SK-N-SH treated with all-trans-retinoic acid at 6 μM for 48 hours (cell line): Measurements from ENCODE around the gene HLF.

Source experiments
- ATAC-seq: fragments of 200-7000 bp; cut with Tn5 transposase; 3 replicates; pipeline ENCODE4 v1.9.1; 2020; ENCODE audit warnings: mild to moderate bottlenecking, moderate library complexity
- ARNTL ChIP-seq: fragments of 450-650 bp; formaldehyde crosslinking; IDR thresholded peaks from 2 replicates; pipeline ENCODE4 v1.5.0; 2020; ENCODE audit warnings: low read depth, mild to moderate bottlenecking, moderate library complexity, borderline replicate concordance
- BACH2 ChIP-seq: fragments of 250-450 bp; sonication (Bioruptor Pico); IDR thresholded peaks from 2 replicates; pipeline ENCODE4 v1.9.0; 2021; ENCODE audit warnings: mild to moderate bottlenecking, borderline replicate concordance
- CREB5 ChIP-seq: fragments of 250-450 bp; sonication (Bioruptor Pico); IDR thresholded peaks from 2 replicates; pipeline ENCODE4 v1.5.1; 2020; ENCODE audit warnings: low read depth, mild to moderate bottlenecking, moderate library complexity
- CSDC2 ChIP-seq: fragments of 250-450 bp; sonication (Bioruptor Pico); IDR thresholded peaks from 2 replicates; pipeline ENCODE4 v1.5.0; 2020; ENCODE audit warnings: mild to moderate bottlenecking, moderate library complexity
- ESRRG ChIP-seq: fragments of 250-450 bp; sonication (Bioruptor Pico); IDR thresholded peaks from 2 replicates; pipeline ENCODE4 v1.6.1; 2021; ENCODE audit warnings: mild to moderate bottlenecking
- ISL1 ChIP-seq: fragments of 250-450 bp; sonication (Bioruptor Pico); IDR thresholded peaks from 2 replicates; pipeline ENCODE4 v2.1.2; 2022; ENCODE audit warnings: mild to moderate bottlenecking, moderate library complexity
- OSR1 ChIP-seq: fragments of 250-450 bp; sonication (Bioruptor Pico); IDR thresholded peaks from 2 replicates; pipeline ENCODE4 v1.8.0; 2022; ENCODE audit warnings: moderate library complexity, mild to moderate bottlenecking, inconsistent platforms
- PPARA ChIP-seq: fragments of 250-450 bp; sonication (Bioruptor Pico); IDR thresholded peaks from 2 replicates; pipeline ENCODE4 v1.5.0; 2020; ENCODE audit warnings: mild to moderate bottlenecking, borderline replicate concordance
- RARB ChIP-seq: fragments of 250-450 bp; sonication (Bioruptor Pico); IDR thresholded peaks from 2 replicates; pipeline ENCODE4 v1.8.0; 2021; ENCODE audit warnings: mild to moderate bottlenecking, moderate library complexity
- SNAI2 ChIP-seq: fragments of 250-450 bp; sonication (Bioruptor Pico); IDR thresholded peaks from 2 replicates; pipeline ENCODE4 v1.5.0; 2020; ENCODE audit warnings: mild to moderate bottlenecking, moderate library complexity
- TCF4 ChIP-seq: fragments of 250-450 bp; sonication (Bioruptor Pico); IDR thresholded peaks from 2 replicates; pipeline ENCODE4 v1.8.0; 2021; ENCODE audit warnings: mild to moderate bottlenecking, moderate library complexity, borderline replicate concordance
- TOX ChIP-seq: fragments of 250-450 bp; sonication (Bioruptor Pico); IDR thresholded peaks from 2 replicates; pipeline ENCODE4 v1.8.0; 2021; ENCODE audit warnings: mild to moderate bottlenecking, moderate library complexity, borderline replicate concordance
- ZC3H10 ChIP-seq: fragments of 250-450 bp; sonication (Bioruptor Pico); IDR thresholded peaks from 2 replicates; pipeline ENCODE4 v1.5.1; 2021; ENCODE audit warnings: mild to moderate bottlenecking, moderate library complexity
- ZFP3 ChIP-seq: fragments of 250-450 bp; sonication (Bioruptor Pico); IDR thresholded peaks from 2 replicates; pipeline ENCODE4 v1.5.0; 2020; ENCODE audit warnings: mild to moderate bottlenecking, moderate library complexity
- ZFP30 ChIP-seq: fragments of 450-650 bp; formaldehyde crosslinking; IDR thresholded peaks from 2 replicates; pipeline ENCODE4 v1.5.0; 2022; ENCODE audit warnings: mild to moderate bottlenecking, moderate library complexity
- ZNF565 ChIP-seq: fragments of 450-650 bp; formaldehyde crosslinking; conservative IDR thresholded peaks from 2 replicates; pipeline ENCODE4 v1.5.0; 2020; ENCODE audit warnings: low read depth, mild to moderate bottlenecking, moderate library complexity
- ZNF70 ChIP-seq: fragments of 450-650 bp; formaldehyde crosslinking; IDR thresholded peaks from 2 replicates; pipeline ENCODE4 v1.5.0; 2020; ENCODE audit warnings: mild to moderate bottlenecking, moderate library complexity
- ZNF8 ChIP-seq: fragments of 450-650 bp; formaldehyde crosslinking; IDR thresholded peaks from 2 replicates; pipeline ENCODE4 v1.5.0; 2020; ENCODE audit warnings: mild to moderate bottlenecking, moderate library complexity
- TF ChIP-seq, protein P1 (sequence below): fragments of 250-450 bp; sonication (Bioruptor Pico); IDR thresholded peaks from 2 replicates; pipeline ENCODE4 v1.8.0; 2021; ENCODE audit warnings: low read depth, mild to moderate bottlenecking, moderate library complexity, borderline replicate concordance
- TF ChIP-seq, protein P2 (sequence below): fragments of 250-450 bp; sonication (Bioruptor Pico); IDR thresholded peaks from 2 replicates; pipeline ENCODE4 v1.8.0; 2020; ENCODE audit warnings: mild to moderate bottlenecking, moderate library complexity, borderline replicate concordance
- TF ChIP-seq, protein P3 (sequence below): fragments of 250-450 bp; sonication (Bioruptor Pico); IDR thresholded peaks from 2 replicates; pipeline ENCODE4 v1.5.1; 2021; ENCODE audit warnings: mild to moderate bottlenecking, moderate library complexity

Gene HLF

DNA sequence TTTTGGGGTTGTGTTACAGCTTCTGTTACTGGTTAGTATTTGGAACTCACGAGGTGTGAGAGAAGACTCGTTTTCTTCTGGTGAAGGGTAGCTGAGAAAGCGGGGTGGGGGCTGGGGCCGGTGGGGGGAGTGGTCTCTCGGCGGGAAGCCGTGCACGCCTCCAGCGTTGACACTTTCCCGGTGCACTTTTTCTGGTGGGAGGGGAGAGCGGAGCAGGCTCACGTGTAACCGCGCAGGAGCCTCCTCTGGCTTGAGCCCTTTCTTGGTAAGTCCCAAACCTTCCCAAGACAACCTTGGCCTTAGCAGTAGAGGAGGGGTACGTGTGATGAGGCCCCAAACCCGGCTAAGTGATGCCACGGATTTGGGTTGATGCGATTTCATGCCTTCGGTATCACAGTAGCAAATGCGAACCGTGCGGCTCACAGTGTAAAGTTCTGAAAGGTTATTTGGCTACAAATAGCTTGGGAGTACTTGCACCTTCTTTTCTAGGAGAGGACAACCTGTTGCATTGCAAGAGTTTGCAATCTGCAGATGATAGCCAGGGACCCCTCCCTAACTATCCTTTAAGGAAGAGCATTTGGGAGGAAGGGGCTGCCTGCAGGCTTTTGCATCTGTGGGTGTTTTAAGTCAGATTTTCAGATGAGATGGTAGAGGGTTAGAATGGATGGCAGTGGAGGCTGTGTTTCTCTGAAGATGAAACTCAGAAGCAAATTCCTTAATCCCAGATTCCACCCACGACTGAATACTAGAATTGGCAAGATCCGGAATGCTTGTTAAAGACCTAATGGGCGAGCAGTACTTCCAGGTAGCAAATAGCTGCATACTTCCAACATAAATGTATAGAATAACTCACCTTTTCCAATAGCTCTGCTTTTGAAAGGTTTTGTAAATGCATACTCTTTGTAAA is 1.5 kb downstream of the HLF start:
- no peak for ATAC-seq
- TF ChIP-seq, protein P1, sequence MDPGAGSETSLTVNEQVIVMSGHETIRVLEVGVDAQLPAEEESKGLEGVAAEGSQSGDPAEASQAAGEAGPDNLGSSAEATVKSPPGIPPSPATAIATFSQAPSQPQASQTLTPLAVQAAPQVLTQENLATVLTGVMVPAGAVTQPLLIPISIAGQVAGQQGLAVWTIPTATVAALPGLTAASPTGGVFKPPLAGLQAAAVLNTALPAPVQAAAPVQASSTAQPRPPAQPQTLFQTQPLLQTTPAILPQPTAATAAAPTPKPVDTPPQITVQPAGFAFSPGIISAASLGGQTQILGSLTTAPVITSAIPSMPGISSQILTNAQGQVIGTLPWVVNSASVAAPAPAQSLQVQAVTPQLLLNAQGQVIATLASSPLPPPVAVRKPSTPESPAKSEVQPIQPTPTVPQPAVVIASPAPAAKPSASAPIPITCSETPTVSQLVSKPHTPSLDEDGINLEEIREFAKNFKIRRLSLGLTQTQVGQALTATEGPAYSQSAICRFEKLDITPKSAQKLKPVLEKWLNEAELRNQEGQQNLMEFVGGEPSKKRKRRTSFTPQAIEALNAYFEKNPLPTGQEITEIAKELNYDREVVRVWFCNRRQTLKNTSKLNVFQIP (CRISPR knock-in tag): no peak
- no peak for TF ChIP-seq ESRRG (CRISPR knock-in tag)
- TF ChIP-seq RARB (CRISPR knock-in tag): no peak
- TF ChIP-seq OSR1 (CRISPR knock-in tag): no peak
- no peak for TF ChIP-seq PPARA
- TF ChIP-seq ZNF565 (CRISPR knock-in tag): no peak
- TF ChIP-seq CSDC2 (CRISPR knock-in tag): no peak
- no peak for TF ChIP-seq ZC3H10 (CRISPR knock-in tag)

DNA sequence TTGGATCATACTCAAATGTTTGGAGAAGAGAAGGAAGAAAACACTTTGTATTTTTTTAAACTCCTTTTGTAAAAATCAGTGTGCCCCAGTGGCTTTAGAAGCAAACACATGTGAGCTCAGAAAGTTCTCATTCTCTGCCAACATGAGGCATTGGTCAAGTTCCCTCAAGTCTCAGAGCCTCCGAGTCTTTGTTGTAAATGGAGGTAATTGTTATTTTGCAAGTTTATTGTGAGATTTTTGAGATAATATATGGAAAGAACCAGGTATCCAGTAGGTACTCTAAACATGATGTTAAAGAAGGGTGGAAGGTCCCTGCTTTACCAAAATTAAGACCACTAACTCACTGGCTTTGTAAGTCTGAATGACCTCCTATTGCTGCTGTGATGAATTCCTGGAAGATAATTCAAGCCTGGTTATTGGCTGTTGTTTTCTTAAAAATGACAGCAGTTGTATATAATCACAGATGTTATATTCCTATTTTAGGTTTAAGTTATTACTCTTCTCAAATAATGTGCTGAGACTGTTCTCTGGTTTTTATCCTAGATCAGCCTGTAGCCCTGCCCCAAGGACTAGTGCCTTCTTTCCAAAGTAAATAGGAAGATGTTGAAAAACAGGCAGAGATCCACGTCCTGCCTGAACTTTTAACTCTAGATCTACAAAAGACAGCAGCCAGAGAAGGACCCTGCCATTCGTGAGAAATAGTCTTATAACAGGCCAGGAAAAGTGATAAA is 2.4 kb downstream of the HLF start:
- no peak; the same call in 2 of the 3 replicates for ATAC-seq
- TF ChIP-seq ZC3H10 (CRISPR knock-in tag) (no peak), ARNTL (CRISPR knock-in tag) (no peak), ZNF70 (CRISPR knock-in tag) (no peak), OSR1 (CRISPR knock-in tag) (no peak), BACH2 (no peak), ZNF565 (CRISPR knock-in tag) (no peak), RARB (CRISPR knock-in tag) (no peak), CSDC2 (CRISPR knock-in tag) (no peak)
- TF ChIP-seq, protein P2, sequence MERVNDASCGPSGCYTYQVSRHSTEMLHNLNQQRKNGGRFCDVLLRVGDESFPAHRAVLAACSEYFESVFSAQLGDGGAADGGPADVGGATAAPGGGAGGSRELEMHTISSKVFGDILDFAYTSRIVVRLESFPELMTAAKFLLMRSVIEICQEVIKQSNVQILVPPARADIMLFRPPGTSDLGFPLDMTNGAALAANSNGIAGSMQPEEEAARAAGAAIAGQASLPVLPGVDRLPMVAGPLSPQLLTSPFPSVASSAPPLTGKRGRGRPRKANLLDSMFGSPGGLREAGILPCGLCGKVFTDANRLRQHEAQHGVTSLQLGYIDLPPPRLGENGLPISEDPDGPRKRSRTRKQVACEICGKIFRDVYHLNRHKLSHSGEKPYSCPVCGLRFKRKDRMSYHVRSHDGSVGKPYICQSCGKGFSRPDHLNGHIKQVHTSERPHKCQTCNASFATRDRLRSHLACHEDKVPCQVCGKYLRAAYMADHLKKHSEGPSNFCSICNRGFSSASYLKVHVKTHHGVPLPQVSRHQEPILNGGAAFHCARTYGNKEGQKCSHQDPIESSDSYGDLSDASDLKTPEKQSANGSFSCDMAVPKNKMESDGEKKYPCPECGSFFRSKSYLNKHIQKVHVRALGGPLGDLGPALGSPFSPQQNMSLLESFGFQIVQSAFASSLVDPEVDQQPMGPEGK (CRISPR knock-in tag): no peak

DNA sequence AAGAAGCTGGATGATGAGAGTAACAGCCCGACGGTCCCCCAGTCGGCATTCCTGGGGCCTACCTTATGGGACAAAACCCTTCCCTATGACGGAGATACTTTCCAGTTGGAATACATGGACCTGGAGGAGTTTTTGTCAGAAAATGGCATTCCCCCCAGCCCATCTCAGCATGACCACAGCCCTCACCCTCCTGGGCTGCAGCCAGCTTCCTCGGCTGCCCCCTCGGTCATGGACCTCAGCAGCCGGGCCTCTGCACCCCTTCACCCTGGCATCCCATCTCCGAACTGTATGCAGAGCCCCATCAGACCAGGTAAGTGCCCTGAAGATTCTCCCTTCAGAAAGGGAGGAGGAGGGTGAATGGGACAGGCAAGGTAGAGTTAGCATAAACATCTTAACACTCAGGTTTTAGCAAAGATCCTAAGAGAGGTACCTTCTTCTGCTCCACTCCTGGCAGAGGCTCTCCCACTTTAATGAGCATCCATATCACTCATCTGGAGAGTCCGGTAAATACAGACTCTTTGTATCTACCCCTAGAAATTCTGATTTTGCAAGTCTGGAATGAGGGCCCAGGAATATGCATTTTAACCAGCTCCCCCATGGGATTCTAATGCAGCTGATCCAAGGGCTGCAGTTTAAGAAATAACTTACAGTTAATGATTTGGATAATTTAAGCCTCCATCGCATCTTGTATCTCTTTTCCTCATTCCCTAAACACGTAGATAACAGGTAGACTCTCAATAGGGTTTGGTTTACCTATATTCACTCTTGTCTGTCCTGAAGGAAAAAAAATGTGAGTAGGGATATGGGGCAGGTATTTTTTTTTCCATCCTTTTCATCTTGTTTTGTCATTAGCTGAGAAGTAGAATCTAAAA is 3.3 kb downstream of the HLF start:
- no peak for TF ChIP-seq TCF4 (CRISPR knock-in tag)
- TF ChIP-seq CREB5 (CRISPR knock-in tag): no peak
- TF ChIP-seq SNAI2 (CRISPR knock-in tag): no peak
- no peak for TF ChIP-seq TOX
- TF ChIP-seq ARNTL (CRISPR knock-in tag): no peak
- no peak for TF ChIP-seq ISL1 (CRISPR knock-in tag)
- no peak for TF ChIP-seq PPARA
- no peak for TF ChIP-seq CSDC2 (CRISPR knock-in tag)
- TF ChIP-seq BACH2: no peak
- TF ChIP-seq ZFP30 (CRISPR knock-in tag): no peak
- TF ChIP-seq, protein P1 (CRISPR knock-in tag): no peak
- no peak for TF ChIP-seq ZNF565 (CRISPR knock-in tag)
- TF ChIP-seq, protein P3, sequence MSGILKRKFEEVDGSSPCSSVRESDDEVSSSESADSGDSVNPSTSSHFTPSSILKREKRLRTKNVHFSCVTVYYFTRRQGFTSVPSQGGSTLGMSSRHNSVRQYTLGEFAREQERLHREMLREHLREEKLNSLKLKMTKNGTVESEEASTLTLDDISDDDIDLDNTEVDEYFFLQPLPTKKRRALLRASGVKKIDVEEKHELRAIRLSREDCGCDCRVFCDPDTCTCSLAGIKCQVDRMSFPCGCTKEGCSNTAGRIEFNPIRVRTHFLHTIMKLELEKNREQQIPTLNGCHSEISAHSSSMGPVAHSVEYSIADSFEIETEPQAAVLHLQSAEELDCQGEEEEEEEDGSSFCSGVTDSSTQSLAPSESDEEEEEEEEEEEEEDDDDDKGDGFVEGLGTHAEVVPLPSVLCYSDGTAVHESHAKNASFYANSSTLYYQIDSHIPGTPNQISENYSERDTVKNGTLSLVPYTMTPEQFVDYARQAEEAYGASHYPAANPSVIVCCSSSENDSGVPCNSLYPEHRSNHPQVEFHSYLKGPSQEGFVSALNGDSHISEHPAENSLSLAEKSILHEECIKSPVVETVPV (CRISPR knock-in tag): no peak
- TF ChIP-seq ZFP3: no peak
- TF ChIP-seq ZNF8 (CRISPR knock-in tag): no peak
- no peak for TF ChIP-seq RARB (CRISPR knock-in tag)
- no peak for TF ChIP-seq ZNF70 (CRISPR knock-in tag)
- no peak for ATAC-seq
